ENCODE measurements around the gene MAP2K2. TPM values are rescaled to one million over a fixed set of nuclear protein-coding genes. Genes with fewer than 3 reads are reported as not detected.
A peak's percentile ranks its signal among the peaks of the same experiment; 100 is the strongest.
"Not testable (repeated sequence)": the region's sequence is repeated elsewhere in the genome, so short reads cannot be mapped to it uniquely, and the experiment has no call there.

MAP2K2 gene
- total RNA-seq, 2 donors from 2014 or later = 211 to 260 TPM

DNA sequence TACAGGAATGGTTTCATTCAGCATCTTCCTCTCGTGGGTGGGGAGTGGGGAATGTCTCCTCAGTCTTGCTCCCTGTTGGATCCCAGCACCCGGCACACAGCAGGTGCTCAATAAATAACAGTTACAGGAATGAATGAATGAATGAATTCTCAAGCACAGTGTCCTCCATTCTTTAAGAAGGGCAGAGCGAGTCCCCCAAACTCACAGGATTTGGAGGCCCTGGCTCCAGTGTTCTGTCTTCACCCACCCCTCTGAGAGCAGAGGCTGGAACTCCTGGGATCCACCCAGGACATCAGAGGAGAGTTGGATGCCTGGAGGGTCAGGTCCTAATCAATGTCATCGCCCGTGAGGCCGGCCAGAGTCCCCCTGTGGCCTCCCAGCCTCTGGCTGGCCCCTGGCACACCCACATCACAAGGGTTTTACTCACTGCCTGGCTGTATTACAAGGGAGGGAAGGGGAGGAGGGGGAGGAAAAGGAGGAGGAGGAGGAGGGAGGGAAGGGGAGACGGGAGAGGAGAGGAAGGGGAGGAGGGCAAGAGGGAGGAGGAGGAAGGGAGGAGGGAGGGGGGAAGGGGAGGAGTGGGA is 20.8 kb upstream of the MAP2K2 start:
- Histone ChIP-seq H3K4me3 (no peak overlapping the region), H3K27ac (peak overlapping the region; percentile 94), H3K4me1 (peaks cover 3% of the 10 kb centered on the region), H3K9me3 (no peaks in the 10 kb centered on the region), H3K27me3 (no peaks in the 10 kb centered on the region), H3K9ac (ENCODE audit: low read depth in 2 of 2, low read length in 2 of 2) (peak overlapping the region; percentile 56 to 73), H3K36me3 (no peaks in the 10 kb centered on the region)
- peak; percentile 81 for DNase-seq
- no peak for TF ChIP-seq CTCF (IDR thresholded peaks at IDR 0.05)
- intact Hi-C loops (cut with DNase I) = loop anchor here (5.0 kb wide), 1 partner anchor 43 kb away; no protein-coding TSS in a partner anchor

DNA sequence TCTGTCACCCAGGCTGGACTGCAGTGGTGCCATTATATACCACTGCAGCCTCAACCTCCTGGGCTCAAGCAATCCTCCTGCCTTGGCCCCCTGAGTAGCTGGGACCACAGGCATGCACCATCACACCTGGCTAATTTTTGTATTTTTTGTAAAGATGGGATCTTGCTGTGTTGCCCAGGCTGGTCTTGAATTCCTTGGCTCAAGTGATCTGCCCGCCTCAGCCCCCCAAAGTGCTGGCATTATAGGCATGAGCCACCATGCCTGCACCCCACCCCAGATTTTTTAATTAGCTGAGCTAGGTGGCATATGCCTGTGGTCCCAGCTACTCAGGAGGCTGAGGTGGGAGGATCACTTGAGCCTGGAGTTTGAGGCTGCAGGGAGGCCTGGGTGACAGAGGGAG is 19.0 kb upstream of the MAP2K2 start:
- H3K4me3 ChIP-seq, H3K9me3 ChIP-seq, DNase-seq, H3K27me3 ChIP-seq, H3K4me1 ChIP-seq, H3K36me3 ChIP-seq: not testable (repeated sequence)
- Histone ChIP-seq H3K27ac (peak overlapping the region; percentile 94), H3K9ac (ENCODE audit: low read depth in 2 of 2, low read length in 2 of 2) (peak overlapping the region in 1 of 2 donors; percentile 34)
- intact Hi-C loops (cut with DNase I) = loop anchor here (5.0 kb wide), 1 partner anchor 44 kb away; no protein-coding TSS in a partner anchor

DNA sequence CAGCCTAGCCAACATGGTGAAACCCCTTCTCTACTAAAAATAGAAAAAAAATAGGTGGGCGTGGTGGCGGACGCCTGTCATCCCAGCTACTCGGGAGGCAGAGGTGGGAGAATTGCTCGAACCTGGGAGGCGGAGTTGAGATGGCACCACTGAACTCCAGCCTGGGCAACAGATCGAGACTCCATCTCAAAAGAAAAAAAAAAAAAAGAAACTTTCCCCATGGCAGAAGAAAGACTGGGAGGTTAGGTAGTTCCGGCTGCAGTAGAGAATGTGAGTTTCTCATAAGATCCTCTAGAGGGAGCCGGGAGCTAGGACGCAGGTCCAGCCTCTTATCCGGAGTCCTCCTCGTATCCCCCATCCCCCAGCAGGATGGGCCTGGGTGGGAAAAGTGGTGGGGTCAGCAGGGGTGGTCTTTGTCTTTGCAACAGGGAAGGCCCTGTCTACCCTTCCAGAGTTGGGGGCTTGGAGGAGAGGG is 16.4 kb upstream of the MAP2K2 start:
- H3K9ac ChIP-seq (ENCODE audit: low read depth in 2 of 2, low read length in 2 of 2) = peak overlapping the region; percentile 24 to 26
- peak; percentile 68 for DNase-seq
- H3K4me1 ChIP-seq = peaks cover 3% of the 10 kb centered on the region
- peak overlapping the region; percentile 4 for H3K4me3 ChIP-seq
- peak overlapping the region; percentile 73 for H3K27ac ChIP-seq
- intact Hi-C loops (cut with DNase I) = loop anchor here (2.0 to 5.0 kb wide), 2 partner anchors 47 to 65 kb away; no protein-coding TSS in a partner anchor
- H3K27me3 ChIP-seq = no peaks in the 10 kb centered on the region
- H3K9me3 ChIP-seq = no peaks in the 10 kb centered on the region
- H3K36me3 ChIP-seq = no peaks in the 10 kb centered on the region
- TF ChIP-seq CTCF (IDR thresholded peaks at IDR 0.05) = peak; percentile 48

DNA sequence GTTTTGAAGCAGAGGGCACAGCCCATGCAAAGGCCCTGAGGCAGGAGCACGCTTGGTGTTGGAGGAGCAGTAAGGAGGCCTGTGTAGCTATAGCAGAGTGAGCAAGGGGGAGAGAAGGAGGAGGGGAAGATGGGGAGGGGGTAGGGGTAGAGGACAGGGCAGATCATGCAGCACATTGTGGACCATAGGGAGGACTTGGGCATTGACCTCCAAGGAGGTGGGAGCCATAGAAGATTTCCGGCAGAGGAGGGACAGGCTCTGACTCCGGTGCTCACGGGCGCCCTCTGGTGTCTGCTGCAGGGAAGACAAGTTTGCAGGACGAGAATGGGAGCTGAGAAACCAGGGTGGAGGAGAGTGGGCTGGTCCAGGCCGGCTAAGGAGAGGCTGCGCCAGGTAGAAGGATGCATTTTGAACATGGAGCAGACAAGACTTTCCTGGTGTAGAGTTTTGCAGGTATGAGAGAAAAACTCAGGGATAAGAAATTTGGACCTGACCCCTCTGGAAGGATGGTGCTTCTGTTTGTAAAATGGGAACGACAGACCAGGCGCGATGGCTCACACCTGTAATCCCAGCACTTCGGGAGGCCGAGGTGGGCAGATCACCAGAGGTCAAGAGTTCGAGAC is 15.8 kb upstream of the MAP2K2 start:
- Histone ChIP-seq H3K4me1 (peaks cover 3% of the 10 kb centered on the region), H3K9ac (ENCODE audit: low read depth in 2 of 2, low read length in 2 of 2) (peak overlapping the region; percentile 24 to 34), H3K36me3 (no peaks in the 10 kb centered on the region), H3K27me3 (no peaks in the 10 kb centered on the region), H3K9me3 (no peaks in the 10 kb centered on the region), H3K4me3 (no peak overlapping the region), H3K27ac (peak overlapping the region; percentile 73)
- peak; percentile 97 for DNase-seq
- intact Hi-C loops (cut with DNase I) = loop anchor here (2.0 to 10.0 kb wide), 3 partner anchors 48 to 155 kb away; partner anchors contain the start of gene EEF2
- TF ChIP-seq CTCF (IDR thresholded peaks at IDR 0.05) = peak; percentile 79

GRCh38 chr19:4138445-4138844 is 14.5 kb upstream of the MAP2K2 start:
- no peak overlapping the region for H3K9ac ChIP-seq (ENCODE audit: low read depth in 2 of 2, low read length in 2 of 2)
- no peak overlapping the region for H3K4me3 ChIP-seq
- no peaks in the 10 kb centered on the region for H3K9me3 ChIP-seq
- H3K36me3 ChIP-seq = no peaks in the 10 kb centered on the region
- no peak for TF ChIP-seq CTCF (IDR thresholded peaks at IDR 0.05)
- DNase-seq = no peak
- peaks cover 1% of the 10 kb centered on the region for H3K4me1 ChIP-seq
- intact Hi-C loops (cut with DNase I) = loop anchor here (10.0 kb wide), 1 partner anchor 154 kb away; the partner anchor contains the start of gene EEF2
- no peak overlapping the region for H3K27ac ChIP-seq
- no peaks in the 10 kb centered on the region for H3K27me3 ChIP-seq

GRCh38 chr19:4136680-4137088 is 12.8 kb upstream of the MAP2K2 start:
- peaks cover 3% of the 10 kb centered on the region for H3K4me1 ChIP-seq
- H3K27ac ChIP-seq = peak overlapping the region; percentile 68
- H3K9me3 ChIP-seq = no peaks in the 10 kb centered on the region
- intact Hi-C loops (cut with DNase I) = loop anchor here (10.0 kb wide), 1 partner anchor 152 kb away; the partner anchor contains the start of gene EEF2
- H3K27me3 ChIP-seq = no peaks in the 10 kb centered on the region
- no peak for DNase-seq
- H3K4me3 ChIP-seq = no peak overlapping the region
- H3K9ac ChIP-seq (ENCODE audit: low read depth in 2 of 2, low read length in 2 of 2) = no peak overlapping the region
- no peak for TF ChIP-seq CTCF (IDR thresholded peaks at IDR 0.05)
- no peaks in the 10 kb centered on the region for H3K36me3 ChIP-seq

- not testable (repeated sequence) for H3K9ac ChIP-seq (ENCODE audit: low read depth in 2 of 2, low read length in 2 of 2); H3K4me3 ChIP-seq; H3K9me3 ChIP-seq; H3K27ac ChIP-seq; H3K27me3 ChIP-seq; DNase-seq; H3K36me3 ChIP-seq; H3K4me1 ChIP-seq
- intact Hi-C loops (cut with DNase I) = loop anchor here (10.0 kb wide), 1 partner anchor 151 kb away; the partner anchor contains the start of gene EEF2
Measured at GRCh38 chr19:4135386-4135785, 11.5 kb upstream of the MAP2K2 start.
